MCF 10A (cell line): ENCODE measurements around the gene PCNX3. TPM values are rescaled to one million over a fixed set of nuclear protein-coding genes. Genes with fewer than 3 reads are reported as not detected.

Source experiments
- BruUV-seq: library from RNA; stranded (reverse); fragments of 400-500 nt; replicated peaks from 2 replicates; lab custom pipeline; 2021; lab: Mats Ljungman, UMichigan
- CTCF ChIA-PET: fragments of 300-600 bp; sonication (Branson Sonifier 250); formaldehyde crosslinking; extraction: SDS; loops from one replicate; lab custom pipeline; 2021; ENCODE audit warnings: antibody characterized with exemption, inconsistent platforms; lab: Yijun Ruan, JAX
- POLR2A ChIA-PET: fragments of 300-600, 350-650 bp; sonication (Branson Sonifier 250); formaldehyde crosslinking; extraction: SDS; loops from one replicate; lab custom pipeline; 2020; ENCODE audit warnings: antibody characterized with exemption, inconsistent platforms; lab: Yijun Ruan, JAX
- DNase-seq: peaks from one replicate; pipeline ENCODE4 v3.0.0-alpha.2; 2018; ENCODE audit not compliant: unreplicated experiment
- H3K27ac Mint-ChIP-seq: one replicate; pipeline ENCODE4 v1.8.0; 2022; ENCODE audit warnings: mild to moderate bottlenecking, low read depth, mixed read lengths; ENCODE audit not compliant: unreplicated experiment
- H3K27me3 Mint-ChIP-seq: one replicate; pipeline ENCODE4 v1.8.0; 2022; ENCODE audit warnings: mixed read lengths; ENCODE audit not compliant: insufficient read depth, unreplicated experiment
- H3K36me3 Mint-ChIP-seq: one replicate; pipeline ENCODE4 v1.8.0; 2022; ENCODE audit warnings: mild to moderate bottlenecking, moderate library complexity, mixed read lengths; ENCODE audit not compliant: insufficient read depth, unreplicated experiment
- H3K4me1 Mint-ChIP-seq: one replicate; pipeline ENCODE4 v1.8.0; 2022; ENCODE audit warnings: mixed read lengths; ENCODE audit not compliant: insufficient read depth, unreplicated experiment
- H3K4me3 Mint-ChIP-seq: one replicate; pipeline ENCODE4 v1.8.0; 2022; ENCODE audit warnings: mild to moderate bottlenecking, moderate library complexity, mixed read lengths; ENCODE audit not compliant: unreplicated experiment
- H3K9me3 Mint-ChIP-seq: one replicate; pipeline ENCODE4 v1.8.0; 2022; ENCODE audit warnings: mixed read lengths; ENCODE audit not compliant: unreplicated experiment
- intact Hi-C: fragments of 100-400 bp; cut with micrococcal nuclease; formaldehyde crosslinking; loops from 2 replicates; pipeline ENCODE4 v1.14.1; 2022
- total RNA-seq: library from RNA; stranded (reverse); gene quantifications from 2 replicates; pipeline ENCODE4 v1.2.3, GENCODE V29; 2022
- TF ChIP-seq, protein P1 (sequence below): fragments of 200-600 bp; IDR thresholded peaks from one replicate; pipeline ENCODE4 v1.8.0; 2022; ENCODE audit warnings: antibody characterized with exemption, mild to moderate bottlenecking; ENCODE audit not compliant: unreplicated experiment

The PCNX3 gene
- total RNA-seq, 1 experiment from 2014 or later = 40.9 TPM

DNA sequence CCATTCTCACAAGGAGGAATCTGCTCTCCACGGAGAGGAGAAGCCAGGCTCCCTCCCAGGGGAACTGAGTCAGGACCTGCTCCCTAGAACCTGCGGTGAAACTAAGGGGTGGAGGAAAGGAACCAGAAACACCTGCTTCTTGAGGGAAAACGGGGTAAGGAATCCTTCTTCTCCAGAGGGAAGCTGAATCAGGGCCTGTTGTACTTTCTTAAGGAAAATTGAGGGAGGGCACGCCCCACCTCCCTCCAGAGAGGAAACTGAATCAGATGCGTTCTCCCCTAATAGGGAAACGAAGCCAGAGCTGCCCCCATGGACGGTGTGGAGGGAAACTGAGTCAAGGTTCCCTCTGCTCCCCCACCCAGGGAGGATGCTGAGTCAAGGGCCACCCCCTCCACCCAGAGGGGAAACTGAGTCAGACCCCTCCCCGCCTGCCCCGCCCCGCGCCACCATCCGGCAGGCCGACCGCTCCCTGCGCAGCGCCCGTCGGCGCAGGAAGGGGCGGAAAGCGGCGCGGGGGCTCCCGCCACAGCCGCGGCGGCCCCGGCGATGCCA lies 46.7 kb downstream of the PCNX3 start:
- Mint-ChIP-seq H3K4me3 (peak overlapping the region; percentile 74), H3K4me1 (peaks cover 12% of the 10 kb centered on the region), H3K27me3 (no peaks in the 10 kb centered on the region), H3K36me3 (peaks cover 42% of the 10 kb centered on the region), H3K27ac (peak overlapping the region; percentile 73), H3K9me3 (no peaks in the 10 kb centered on the region)
- CTCF ChIA-PET = interaction anchor here (0.5 to 1.2 kb wide), 3 partner anchors 9 to 308 kb away, joined by 3 to 5 read pairs (median 3); partner anchors contain the start of gene KAT5
- BruUV-seq = TSS peak; percentile 54
- DNase-seq = no peak
- intact Hi-C loops = loop anchor here (5.0 kb wide), 1 partner anchor 255 kb away; the partner anchor contains the start of genes C11orf68 and DRAP1
- TF ChIP-seq, protein P1, sequence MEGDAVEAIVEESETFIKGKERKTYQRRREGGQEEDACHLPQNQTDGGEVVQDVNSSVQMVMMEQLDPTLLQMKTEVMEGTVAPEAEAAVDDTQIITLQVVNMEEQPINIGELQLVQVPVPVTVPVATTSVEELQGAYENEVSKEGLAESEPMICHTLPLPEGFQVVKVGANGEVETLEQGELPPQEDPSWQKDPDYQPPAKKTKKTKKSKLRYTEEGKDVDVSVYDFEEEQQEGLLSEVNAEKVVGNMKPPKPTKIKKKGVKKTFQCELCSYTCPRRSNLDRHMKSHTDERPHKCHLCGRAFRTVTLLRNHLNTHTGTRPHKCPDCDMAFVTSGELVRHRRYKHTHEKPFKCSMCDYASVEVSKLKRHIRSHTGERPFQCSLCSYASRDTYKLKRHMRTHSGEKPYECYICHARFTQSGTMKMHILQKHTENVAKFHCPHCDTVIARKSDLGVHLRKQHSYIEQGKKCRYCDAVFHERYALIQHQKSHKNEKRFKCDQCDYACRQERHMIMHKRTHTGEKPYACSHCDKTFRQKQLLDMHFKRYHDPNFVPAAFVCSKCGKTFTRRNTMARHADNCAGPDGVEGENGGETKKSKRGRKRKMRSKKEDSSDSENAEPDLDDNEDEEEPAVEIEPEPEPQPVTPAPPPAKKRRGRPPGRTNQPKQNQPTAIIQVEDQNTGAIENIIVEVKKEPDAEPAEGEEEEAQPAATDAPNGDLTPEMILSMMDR = no peak
- POLR2A ChIA-PET = interaction anchor here (0.5 to 3.6 kb wide), 42 partner anchors 9 to 915 kb away, joined by 3 to 71 read pairs (median 4); partner anchors contain the start of genes BANF1, CCDC85B, CFL1 and DPF2

DNA sequence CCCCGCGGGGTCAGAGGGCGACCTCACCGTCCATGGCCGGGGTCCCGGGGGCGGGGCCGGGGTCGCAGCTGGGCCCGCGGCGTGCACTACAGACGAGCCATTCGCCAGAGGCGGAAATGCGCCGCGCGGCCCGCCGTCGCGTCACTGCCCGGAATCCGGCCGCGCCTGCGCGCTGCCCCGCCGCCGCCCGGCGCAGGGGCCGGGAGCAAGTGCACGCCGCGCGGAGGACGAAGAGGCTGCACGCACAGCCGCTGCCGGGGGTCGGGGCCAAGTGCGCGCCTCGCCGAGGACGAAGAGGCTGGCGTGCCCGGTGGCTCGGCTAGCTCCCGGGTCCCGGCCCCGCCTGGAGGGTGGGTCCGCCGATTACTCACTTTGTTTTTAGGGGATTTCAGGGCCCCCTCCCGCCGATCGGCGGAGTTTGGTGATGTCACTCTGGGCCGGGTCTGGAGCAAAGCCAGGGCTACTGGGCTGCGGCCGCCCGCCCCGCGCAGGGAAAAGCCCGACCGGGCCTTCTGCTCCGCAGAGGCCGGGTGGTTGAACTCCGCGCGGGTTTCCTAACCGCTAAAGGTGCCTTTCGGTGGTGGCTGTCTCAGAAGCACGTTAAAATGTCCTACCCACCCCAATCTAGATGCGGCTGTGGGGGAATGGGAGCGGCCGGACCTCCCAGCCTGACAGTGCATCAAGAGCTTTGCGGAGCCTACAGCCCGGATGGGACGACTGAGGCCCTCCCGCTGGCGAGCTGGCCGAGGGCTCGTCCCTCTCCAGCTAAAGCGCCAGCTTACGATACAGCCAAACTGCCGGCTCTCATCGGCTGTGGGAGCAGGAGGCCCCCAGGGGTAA lies 47.4 kb downstream of the PCNX3 start, which contains the start of gene RELA:
Gene RELA, minus strand, starts transcription at position 118 of the 840 bp plus-strand sequence. Its CDS starts 84 bp downstream, at position 34.
- Mint-ChIP-seq H3K27me3 (no peaks in the 10 kb centered on the region), H3K27ac (peak within 1 kb of the TSS; percentile 73), H3K9me3 (no peaks in the 10 kb centered on the region), H3K4me1 (peaks cover 12% of the 10 kb centered on the region), H3K36me3 (peaks cover 35% of the 10 kb centered on the region), H3K4me3 (peak within 1 kb of the TSS; percentile 74)
- no TSS peak for BruUV-seq
- intact Hi-C loops = loop anchor here (5.0 kb wide), 1 partner anchor 254 kb away; the partner anchor contains the start of genes C11orf68 and DRAP1
- TF ChIP-seq, protein P1 = no peak
- CTCF ChIA-PET = interaction anchor here (0.5 to 1.2 kb wide), 10 partner anchors 9 to 1682 kb away, joined by 3 to 5 read pairs (median 3); partner anchors contain the start of gene KAT5
- POLR2A ChIA-PET = interaction anchor here (0.5 to 3.6 kb wide), 46 partner anchors 8 to 916 kb away, joined by 3 to 71 read pairs (median 4); partner anchors contain the start of genes BANF1, CCDC85B, CFL1 and DPF2
- DNase-seq = peak; percentile 91

DNA sequence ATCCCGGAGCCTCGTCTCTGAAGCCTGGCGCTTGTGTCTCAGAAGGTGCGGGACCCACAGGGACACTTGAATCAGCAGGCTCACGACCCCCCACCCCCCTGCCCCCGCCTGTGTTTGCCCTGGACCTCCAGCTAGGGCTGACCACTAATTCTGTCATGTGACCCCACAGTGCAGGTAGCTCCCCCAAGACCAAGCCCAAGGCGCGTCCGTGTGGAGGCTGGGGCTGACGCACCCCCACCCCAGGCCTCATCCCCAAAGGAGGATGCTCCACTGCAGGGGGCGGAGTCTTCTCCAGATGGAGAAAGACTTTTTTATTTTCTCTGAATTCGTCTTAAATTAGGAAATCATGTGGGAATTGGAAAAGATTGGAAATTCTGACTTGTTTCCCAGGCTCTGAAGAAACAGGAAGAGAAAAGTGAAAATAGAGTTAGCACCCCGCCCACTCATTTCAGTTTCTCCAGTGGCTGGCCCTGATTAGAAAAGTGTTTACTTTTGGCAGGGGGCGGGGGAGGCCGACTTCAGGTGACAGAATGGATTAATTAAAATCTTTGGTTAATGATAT lies 48.1 kb downstream of the PCNX3 start:
- TF ChIP-seq, protein P1 = no peak
- Mint-ChIP-seq H3K27ac (peak overlapping the region; percentile 73), H3K36me3 (peaks cover 29% of the 10 kb centered on the region), H3K4me1 (peaks cover 12% of the 10 kb centered on the region), H3K9me3 (no peaks in the 10 kb centered on the region), H3K27me3 (no peaks in the 10 kb centered on the region), H3K4me3 (peak overlapping the region; percentile 74)
- CTCF ChIA-PET = interaction anchor here (0.5 to 1.1 kb wide), 8 partner anchors 10 to 1681 kb away, joined by 3 read pairs; no protein-coding TSS in a partner anchor
- intact Hi-C loops = loop anchor here (5.0 kb wide), 1 partner anchor 254 kb away; the partner anchor contains the start of genes C11orf68 and DRAP1
- TSS peak; percentile 93 for BruUV-seq
- POLR2A ChIA-PET = interaction anchor here (0.8 to 3.6 kb wide), 20 partner anchors 7 to 256 kb away, joined by 3 to 71 read pairs (median 8); partner anchors contain the start of genes CCDC85B, CFL1, FAM89B and FIBP
- DNase-seq = peak; percentile 50
